Daoy (cell line): Measurements from ENCODE around the gene TEDC1. TPM values are rescaled to one million over a fixed set of nuclear protein-coding genes. Genes with fewer than 3 reads are reported as not detected.

ENCODE experiments used
- DNase-seq: peaks from one replicate; pipeline ENCODE4 v3.0.0-alpha.2; 2015; ENCODE audit warnings: low read depth
- total RNA-seq: library from RNA; depleted of rRNA; stranded (reverse); fragments of >200 nt; shearing (Covaris generic); gene quantifications from 2 replicates; pipeline ENCODE4 v1.2.3, GENCODE V29; 2014

TEDC1 gene
- total RNA-seq, 1 experiment from 2014 or later: 61.9 TPM

- no peak for DNase-seq
Observed at GRCh38 chr14:105484069-105484996, 6.7 kb upstream of the TEDC1 start.

- no peak for DNase-seq
Observed at GRCh38 chr14:105484997-105485393, 6.1 kb upstream of the TEDC1 start.

GRCh38 chr14:105485739-105486162 lies 5.3 kb upstream of the TEDC1 start:
- peak; percentile 80 for DNase-seq

- no peak for DNase-seq
Observed at GRCh38 chr14:105486163-105486973, 4.7 kb upstream of the TEDC1 start, which contains the start of gene CRIP1. Gene CRIP1, plus strand, starts transcription at chr14:105486886. Its CDS starts 374 bp downstream, at chr14:105487260.

GRCh38 chr14:105486974-105487448 lies 4.0 kb upstream of the TEDC1 start:
- peak; percentile 49 for DNase-seq

- no peak for DNase-seq
Observed at GRCh38 chr14:105487449-105487985, 3.5 kb upstream of the TEDC1 start.

GRCh38 chr14:105487986-105488777 lies 2.9 kb upstream of the TEDC1 start:
- no peak for DNase-seq

- no peak for DNase-seq
Observed at GRCh38 chr14:105488781-105489541, 2.1 kb upstream of the TEDC1 start.

- peak; percentile 92 for DNase-seq
Observed at GRCh38 chr14:105489542-105490266, 1.3 kb upstream of the TEDC1 start.

GRCh38 chr14:105490267-105490571 lies 827 bp upstream of the TEDC1 start:
- DNase-seq: no peak

GRCh38 chr14:105491366-105491973 lies 424 bp downstream of the TEDC1 start:
- DNase-seq: peak; percentile 88

GRCh38 chr14:105492031-105492970 lies 1.3 kb downstream of the TEDC1 start:
- DNase-seq: no peak

GRCh38 chr14:105492971-105493871 lies 2.2 kb downstream of the TEDC1 start:
- DNase-seq: no peak

GRCh38 chr14:105493921-105494605 lies 3.0 kb downstream of the TEDC1 start:
- no peak for DNase-seq

GRCh38 chr14:105494606-105494929 lies 3.5 kb downstream of the TEDC1 start:
- DNase-seq: no peak

- no peak for DNase-seq
Observed at GRCh38 chr14:105495101-105495989, 4.3 kb downstream of the TEDC1 start.
